HG02970 (cell line): ENCODE results near the gene ZNF593OS.

ENCODE experiments used
- ATAC-seq: cut with Tn5 transposase; IDR thresholded peaks from one replicate; pipeline ENCODE4 v1.9.1; 2021; ENCODE audit warnings: mild to moderate bottlenecking, moderate library complexity, moderate number of reproducible peaks; ENCODE audit not compliant: unreplicated experiment, low FRiP score

Gene ZNF593OS

GRCh38 chr1:26184883-26185282 is 13.3 kb upstream of the ZNF593OS start:
- no peak for ATAC-seq

DNA sequence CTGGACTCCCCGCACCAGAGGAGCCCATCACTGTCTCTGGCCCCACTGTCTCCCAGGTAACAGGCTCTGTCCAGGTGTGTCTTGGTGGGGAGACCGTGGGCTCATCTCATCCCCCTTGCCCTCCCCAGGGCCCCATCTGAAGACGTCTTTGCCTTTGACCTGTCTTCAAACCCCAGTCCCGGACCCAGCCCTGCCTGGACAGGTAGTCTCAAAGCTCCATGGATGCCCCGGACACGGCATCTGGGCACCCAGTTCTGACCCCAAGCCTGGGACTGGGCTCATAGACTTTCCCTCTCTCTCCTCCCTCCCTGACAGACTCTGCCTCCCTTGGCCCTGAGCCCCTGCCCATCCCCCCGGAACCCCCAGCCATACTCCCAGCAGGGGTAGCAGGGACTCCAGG is 12.5 kb upstream of the ZNF593OS start:
- ATAC-seq, result no peak

DNA sequence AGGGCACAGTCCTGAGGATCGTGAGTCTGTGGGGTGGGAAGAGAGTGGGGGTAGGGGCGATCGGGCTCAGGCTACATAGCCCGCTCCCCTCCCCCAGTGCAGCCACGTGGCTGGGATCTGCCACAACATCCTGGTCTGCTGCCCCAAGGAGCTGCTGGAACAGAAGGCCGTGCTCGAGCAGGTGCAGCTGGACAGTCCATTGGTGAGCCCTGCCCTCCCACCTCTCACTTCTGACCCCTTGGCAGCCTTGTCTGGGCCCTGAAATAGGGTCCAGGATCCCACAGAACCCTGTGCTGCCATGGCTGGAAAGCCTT is 10.7 kb upstream of the ZNF593OS start:
- no peak for ATAC-seq

DNA sequence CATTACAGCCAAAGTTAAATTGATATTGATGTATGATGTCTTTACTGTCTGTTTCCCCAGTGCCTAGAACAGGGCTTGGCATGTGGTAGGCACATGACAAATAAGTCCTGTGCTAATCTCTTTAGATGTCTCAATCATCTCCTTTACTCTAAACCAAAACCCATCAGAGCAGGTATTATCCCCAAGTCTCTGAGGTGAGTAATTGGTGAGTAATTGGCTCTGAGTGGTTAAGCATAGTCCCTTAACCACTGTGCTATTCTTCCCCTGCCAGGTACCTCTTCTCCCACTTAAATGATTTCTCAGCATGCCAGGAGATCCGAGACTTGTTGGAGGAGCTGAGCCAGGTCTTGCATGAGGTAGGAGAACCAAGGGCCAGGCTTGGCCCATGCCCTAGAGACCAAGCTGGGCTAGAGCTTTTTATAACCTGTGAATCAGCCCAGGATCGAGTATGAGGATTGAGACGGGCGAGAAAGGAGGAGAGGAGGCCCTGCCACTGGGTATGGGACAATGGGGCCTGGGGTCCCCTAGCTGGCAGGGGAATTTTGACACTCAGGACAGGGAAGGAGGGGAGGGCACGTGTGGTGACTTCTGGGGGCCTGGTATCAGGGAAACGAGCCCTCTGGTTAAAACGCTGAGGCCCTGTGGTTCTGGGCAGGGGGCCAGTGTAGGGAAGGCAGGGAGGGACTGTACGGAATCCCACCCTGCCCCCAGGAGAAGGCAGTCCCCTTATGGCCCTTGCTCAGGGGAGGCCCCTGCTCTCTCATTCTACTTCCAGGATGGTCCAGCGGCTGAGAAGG is 10.2 kb upstream of the ZNF593OS start:
- no peak for ATAC-seq

DNA sequence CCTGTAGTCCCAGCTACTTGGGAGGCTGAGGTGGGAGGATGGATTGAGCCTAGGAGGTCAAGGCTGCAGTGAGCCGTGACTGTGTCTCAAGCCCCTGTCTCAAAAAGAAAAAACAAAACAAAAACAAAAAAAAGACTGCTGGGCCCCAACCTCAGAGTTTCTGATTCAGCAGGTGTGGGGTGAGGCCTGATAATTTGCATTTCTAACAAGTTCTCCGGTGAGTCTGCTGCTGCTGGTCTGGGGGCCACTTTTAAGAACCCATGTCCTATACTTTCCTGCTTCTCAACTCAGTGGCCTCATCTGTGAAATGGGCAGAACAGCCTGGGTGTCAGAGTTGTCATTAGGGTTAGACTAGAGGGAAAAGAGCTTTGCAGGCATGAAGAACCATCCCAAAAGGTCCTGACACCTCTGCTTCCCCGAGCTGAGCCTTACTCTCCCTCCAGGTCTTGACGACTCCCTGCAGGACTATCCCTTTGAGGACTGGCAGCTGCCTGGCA is 8.4 kb upstream of the ZNF593OS start:
- no peak for ATAC-seq

- no peak for ATAC-seq
Measured at GRCh38 chr1:26177182-26177684, 5.6 kb upstream of the ZNF593OS start, which contains the start of gene CNKSR1. TSS of gene CNKSR1 (plus strand) at chr1:26177491. CDS start at chr1:26177548, 57 bp downstream.

- ATAC-seq, result no peak
Measured at GRCh38 chr1:26175346-26175745, 3.7 kb upstream of the ZNF593OS start.

DNA sequence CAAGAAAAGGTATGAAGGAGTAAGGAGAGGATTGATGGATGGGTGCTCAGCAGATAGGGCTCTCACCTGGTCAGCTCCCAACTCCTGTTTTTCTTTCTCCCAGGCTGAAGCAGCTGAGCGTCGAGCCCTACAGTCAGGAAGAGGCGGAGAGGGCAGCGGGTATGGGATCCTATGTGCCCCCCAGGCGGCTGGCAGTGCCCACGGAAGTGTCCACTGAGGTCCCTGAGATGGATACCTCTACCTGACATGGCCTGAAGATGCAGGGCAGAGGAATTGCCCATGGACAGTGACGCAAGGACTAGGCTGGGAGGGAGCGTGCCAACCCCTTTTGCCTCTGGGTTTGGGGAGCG is 1.2 kb downstream of the ZNF593OS start:
- ATAC-seq, result no peak

- peak; percentile 84 for ATAC-seq
Measured at GRCh38 chr1:26169669-26170471, 1.8 kb downstream of the ZNF593OS start, which contains the start of gene ZNF593. TSS of gene ZNF593 (plus strand) at chr1:26169908. CDS start at chr1:26169984, 76 bp downstream.

- ATAC-seq, result no peak
Measured at GRCh38 chr1:26169198-26169554, 2.5 kb downstream of the ZNF593OS start.

GRCh38 chr1:26168410-26169197 is 3.0 kb downstream of the ZNF593OS start, which contains the start of gene C1orf232:
TSS of gene C1orf232 (minus strand) at chr1:26168963. CDS start at chr1:26168499, 464 bp downstream.
- ATAC-seq, result no peak

DNA sequence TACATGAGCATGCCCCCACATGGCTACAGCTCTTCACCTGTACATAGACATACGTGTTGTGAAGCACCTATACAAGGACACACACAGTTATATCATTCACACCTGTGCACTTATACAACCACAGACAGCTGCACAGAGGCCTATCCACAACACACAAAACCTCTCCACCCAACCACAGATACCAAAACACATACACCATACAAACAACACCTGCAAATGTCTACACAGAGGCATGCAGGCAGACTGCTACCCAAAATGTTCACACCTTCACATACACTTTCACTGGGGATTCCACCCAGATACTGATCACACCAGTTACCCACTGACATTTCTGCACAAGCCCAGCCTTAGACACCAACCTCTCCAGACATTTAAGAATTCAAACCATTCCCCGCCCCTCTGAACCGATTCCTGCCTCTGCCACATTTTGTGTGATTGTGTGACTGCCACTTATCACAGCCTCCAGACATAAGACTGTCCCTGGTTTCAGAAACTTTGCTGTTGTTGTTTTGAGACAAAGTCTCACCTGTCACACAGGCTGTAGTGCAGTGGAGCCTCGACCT is 4.8 kb downstream of the ZNF593OS start:
- no peak for ATAC-seq

DNA sequence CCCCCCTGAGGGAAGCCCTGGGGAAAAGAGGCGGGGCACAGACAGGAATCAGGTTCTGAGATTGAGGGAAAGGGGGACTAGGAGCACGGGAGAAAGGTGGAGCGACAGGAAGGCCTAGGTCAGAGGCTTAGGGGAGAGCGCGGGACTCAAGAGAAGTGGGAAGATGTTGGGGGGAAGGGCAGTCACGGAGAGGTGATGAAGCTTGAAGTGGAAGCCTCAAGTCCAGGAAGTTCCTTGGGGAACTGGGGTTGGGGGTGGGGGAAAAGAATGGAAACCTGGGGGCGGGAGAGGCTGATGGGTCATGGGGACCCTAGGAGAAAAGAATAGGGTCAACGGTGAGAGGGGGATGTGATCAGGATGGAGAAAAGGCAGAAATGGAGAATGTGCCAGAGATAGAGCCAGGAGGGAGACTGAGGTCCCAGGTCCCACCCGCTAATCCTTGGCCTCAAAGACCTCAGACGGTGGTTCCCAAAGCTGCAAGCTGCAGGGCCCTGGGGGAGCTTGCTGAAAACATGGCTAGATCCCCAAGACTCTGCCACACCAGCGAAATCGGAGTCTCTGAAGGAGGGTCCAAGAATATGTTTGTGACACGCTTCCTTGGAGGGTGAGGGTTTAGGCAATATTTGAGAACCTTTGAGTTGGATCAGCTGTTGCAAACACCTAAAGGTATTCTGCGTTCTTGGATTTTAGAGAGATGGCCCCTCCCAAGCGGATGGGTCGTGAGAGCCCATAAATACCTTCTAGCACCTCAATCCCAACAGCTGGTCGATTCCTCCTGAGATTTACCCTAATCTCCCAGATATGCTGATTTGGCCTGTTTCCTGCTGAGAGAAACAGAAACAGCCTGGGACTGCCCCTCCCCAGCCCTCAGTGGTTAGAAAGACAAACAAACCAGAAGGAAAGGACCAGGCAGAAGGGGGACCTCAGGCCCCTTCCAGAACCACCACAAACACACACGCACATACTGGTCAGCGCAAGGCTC is 6.5 kb downstream of the ZNF593OS start:
- ATAC-seq, result no peak

GRCh38 chr1:26164036-26164860 is 7.4 kb downstream of the ZNF593OS start:
- ATAC-seq, result no peak

GRCh38 chr1:26163684-26164035 is 8.0 kb downstream of the ZNF593OS start:
- ATAC-seq, result no peak

GRCh38 chr1:26162220-26162709 is 9.4 kb downstream of the ZNF593OS start:
- ATAC-seq, result no peak

- no peak for ATAC-seq
Measured at GRCh38 chr1:26161415-26162219, 10.0 kb downstream of the ZNF593OS start.
